ENCODE results near the gene DCAF4. TPM values are rescaled to one million over a fixed set of nuclear protein-coding genes. Genes with fewer than 3 reads are reported as not detected.
A peak's percentile ranks its signal among the peaks of the same experiment; 100 is the strongest.

The DCAF4 gene
- total RNA-seq, 1 experiment from 2014 or later, result 39.4 TPM

DNA sequence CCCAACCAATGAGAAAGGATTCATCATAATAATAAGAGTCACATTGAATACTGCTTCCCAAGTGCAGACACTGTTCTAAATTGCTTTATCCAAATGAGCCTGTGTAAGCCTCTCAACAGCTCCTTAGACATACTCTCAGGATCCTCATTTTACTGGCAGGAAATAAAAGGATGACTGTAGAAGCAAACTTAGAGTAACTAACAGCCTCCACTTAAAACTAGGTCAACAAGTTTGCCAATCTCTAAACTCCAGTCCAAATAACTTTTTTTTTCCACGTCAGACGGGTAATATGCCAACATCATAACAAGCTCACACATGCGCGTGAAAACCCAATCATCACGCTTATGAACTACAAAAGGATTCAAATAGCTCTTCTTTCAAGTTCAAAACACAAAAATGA lies 17.1 kb upstream of the DCAF4 start:
- H3K27ac Mint-ChIP-seq (ENCODE audit: low read depth, unreplicated experiment), result no peak overlapping the region
- no peaks in the 10 kb centered on the region for H3K9me3 Mint-ChIP-seq (ENCODE audit: unreplicated experiment)
- intact Hi-C loops (cut with micrococcal nuclease), result loop anchor here (5.0 kb wide), 1 partner anchor 162 kb away; no protein-coding TSS in a partner anchor
- peaks cover 22% of the 10 kb centered on the region for H3K4me1 Mint-ChIP-seq (ENCODE audit: insufficient read depth, unreplicated experiment)
- no peak for TF ChIP-seq CTCF (IDR thresholded peaks at IDR 0.05; ENCODE audit: unreplicated experiment)
- no peak overlapping the region for H3K4me3 Mint-ChIP-seq (ENCODE audit: unreplicated experiment)
- BruUV-seq (replicated peaks), result no TSS peak
- POLR2A ChIA-PET, result interaction anchor here (1.3 kb wide), 1 partner anchor 15 kb away, joined by 4 read pairs; the partner anchor contains the start of gene DPF3
- no peaks in the 10 kb centered on the region for H3K36me3 Mint-ChIP-seq (ENCODE audit: insufficient read depth, unreplicated experiment)
- CTCF ChIA-PET, result interaction anchor here (0.6 to 4.1 kb wide), 7 partner anchors 31 to 1170 kb away, joined by 3 to 62 read pairs (median 3); no protein-coding TSS in a partner anchor
- DNase-seq (ENCODE audit: unreplicated experiment), result no peak
- no peaks in the 10 kb centered on the region for H3K27me3 Mint-ChIP-seq (ENCODE audit: insufficient read depth, unreplicated experiment)

DNA sequence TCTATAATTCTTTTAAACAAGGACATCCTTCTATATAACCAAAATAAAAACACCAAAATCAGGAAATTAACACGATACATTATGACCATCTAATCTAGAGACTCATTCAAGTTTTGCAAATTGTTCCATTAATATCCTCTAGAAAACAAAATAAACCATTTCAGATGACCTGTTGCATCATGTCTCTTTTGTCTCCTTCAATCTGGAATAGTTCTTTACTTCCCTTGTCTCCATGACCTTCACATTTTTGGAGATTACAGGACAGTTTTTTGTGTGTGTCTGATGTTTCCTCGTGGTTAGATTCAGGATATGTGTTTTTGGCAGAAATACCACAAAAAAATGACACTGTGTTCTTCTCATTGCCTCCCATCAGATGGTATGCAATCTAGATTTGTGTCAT lies 12.5 kb upstream of the DCAF4 start:
- intact Hi-C loops (cut with micrococcal nuclease), result no loop called here
- Mint-ChIP-seq H3K4me3 (ENCODE audit: unreplicated experiment) (no peak overlapping the region), H3K27me3 (ENCODE audit: insufficient read depth, unreplicated experiment) (no peaks in the 10 kb centered on the region), H3K36me3 (ENCODE audit: insufficient read depth, unreplicated experiment) (peaks cover 6% of the 10 kb centered on the region), H3K4me1 (ENCODE audit: insufficient read depth, unreplicated experiment) (no peaks in the 10 kb centered on the region), H3K9me3 (ENCODE audit: unreplicated experiment) (no peaks in the 10 kb centered on the region), H3K27ac (ENCODE audit: low read depth, unreplicated experiment) (no peak overlapping the region)
- no TSS peak for BruUV-seq (replicated peaks)
- ChIA-PET CTCF (interaction anchor here (0.7 to 1.5 kb wide), 2 partner anchors 400 kb away, joined by 3 to 4 read pairs; no protein-coding TSS in a partner anchor), POLR2A (no interaction called here)
- DNase-seq (ENCODE audit: unreplicated experiment), result no peak
- no peak for TF ChIP-seq CTCF (IDR thresholded peaks at IDR 0.05; ENCODE audit: unreplicated experiment)

DNA sequence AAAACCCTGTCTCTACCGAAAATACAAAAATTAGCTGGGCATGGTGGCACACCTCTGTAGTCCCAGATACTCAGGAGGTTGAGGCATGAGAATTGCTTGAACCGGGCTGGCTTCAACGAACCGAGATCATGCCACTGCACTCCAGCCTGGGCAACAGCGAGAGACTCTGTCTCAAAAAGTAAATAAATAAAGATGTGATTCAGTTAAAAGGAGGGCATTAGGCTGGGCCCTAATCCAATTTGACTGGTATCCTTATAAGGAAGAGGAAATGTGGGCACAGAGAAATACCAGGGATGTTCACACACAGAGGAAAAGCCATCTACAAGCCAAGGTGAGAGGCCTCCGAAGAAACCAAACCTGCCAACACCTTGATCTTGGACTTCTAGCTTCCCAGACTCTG lies 10.1 kb upstream of the DCAF4 start:
- ChIA-PET CTCF (interaction anchor here (0.6 to 1.6 kb wide), 6 partner anchors 9 to 402 kb away, joined by 3 to 8 read pairs (median 4); no protein-coding TSS in a partner anchor), POLR2A (interaction anchor here (0.5 to 1.1 kb wide), 2 partner anchors 11 to 86 kb away, joined by 3 read pairs; partner anchors contain the start of gene DCAF4)
- TF ChIP-seq CTCF (IDR thresholded peaks at IDR 0.05; ENCODE audit: unreplicated experiment), result no peak
- Mint-ChIP-seq H3K9me3 (ENCODE audit: unreplicated experiment) (no peaks in the 10 kb centered on the region), H3K27ac (ENCODE audit: low read depth, unreplicated experiment) (peak overlapping the region; percentile 63), H3K36me3 (ENCODE audit: insufficient read depth, unreplicated experiment) (peaks cover 6% of the 10 kb centered on the region), H3K4me3 (ENCODE audit: unreplicated experiment) (no peak overlapping the region), H3K4me1 (ENCODE audit: insufficient read depth, unreplicated experiment) (no peaks in the 10 kb centered on the region), H3K27me3 (ENCODE audit: insufficient read depth, unreplicated experiment) (no peaks in the 10 kb centered on the region)
- intact Hi-C loops (cut with micrococcal nuclease), result no loop called here
- BruUV-seq (replicated peaks), result no TSS peak
- DNase-seq (ENCODE audit: unreplicated experiment), result peak; percentile 53

GRCh38 chr14:72917094-72917802 lies 9.0 kb upstream of the DCAF4 start:
- H3K36me3 Mint-ChIP-seq (ENCODE audit: insufficient read depth, unreplicated experiment), result peaks cover 6% of the 10 kb centered on the region
- intact Hi-C loops (cut with micrococcal nuclease), result no loop called here
- no peaks in the 10 kb centered on the region for H3K27me3 Mint-ChIP-seq (ENCODE audit: insufficient read depth, unreplicated experiment)
- no peak for DNase-seq (ENCODE audit: unreplicated experiment)
- H3K9me3 Mint-ChIP-seq (ENCODE audit: unreplicated experiment), result no peaks in the 10 kb centered on the region
- no peak overlapping the region for H3K27ac Mint-ChIP-seq (ENCODE audit: low read depth, unreplicated experiment)
- POLR2A ChIA-PET, result interaction anchor here (0.6 to 1.1 kb wide), 2 partner anchors 10 to 23 kb away, joined by 3 read pairs; partner anchors contain the start of genes DCAF4 and DPF3
- H3K4me1 Mint-ChIP-seq (ENCODE audit: insufficient read depth, unreplicated experiment), result no peaks in the 10 kb centered on the region
- H3K4me3 Mint-ChIP-seq (ENCODE audit: unreplicated experiment), result no peak overlapping the region
- no peak for TF ChIP-seq CTCF (IDR thresholded peaks at IDR 0.05; ENCODE audit: unreplicated experiment)
- CTCF ChIA-PET, result interaction anchor here (0.6 to 1.6 kb wide), 7 partner anchors 10 to 403 kb away, joined by 3 to 8 read pairs (median 3); no protein-coding TSS in a partner anchor
- BruUV-seq (replicated peaks), result no TSS peak

Data from MCF 10A (cell line).